Peyer's patch (tissue), 4 donors: ENCODE results near the gene KRT32.

Experiments
- POLR2A ChIP-seq, 2 donors: fragments of 450-650 bp; IDR thresholded peaks; one replicate each; pipeline ENCODE4 v1.5.1; 2017; ENCODE audit warnings: antibody characterized with exemption in 2 of 2, mild to moderate bottlenecking in 2 of 2, moderate library complexity in 2 of 2
- TF ChIP-seq, protein P1 (sequence below), 6 experiments: fragments of 450-650 bp in 4 of 6; fragments of 200-600 bp in 2 of 6; sonication (generic) in 1 of 6; IDR thresholded peaks; one replicate each; pipeline ENCODE4 v1.5.1; 2017 to 2019; ENCODE audit warnings: antibody characterized with exemption in 6 of 6, mild to moderate bottlenecking in 3 of 6, moderate library complexity in 1 of 6

DNA sequence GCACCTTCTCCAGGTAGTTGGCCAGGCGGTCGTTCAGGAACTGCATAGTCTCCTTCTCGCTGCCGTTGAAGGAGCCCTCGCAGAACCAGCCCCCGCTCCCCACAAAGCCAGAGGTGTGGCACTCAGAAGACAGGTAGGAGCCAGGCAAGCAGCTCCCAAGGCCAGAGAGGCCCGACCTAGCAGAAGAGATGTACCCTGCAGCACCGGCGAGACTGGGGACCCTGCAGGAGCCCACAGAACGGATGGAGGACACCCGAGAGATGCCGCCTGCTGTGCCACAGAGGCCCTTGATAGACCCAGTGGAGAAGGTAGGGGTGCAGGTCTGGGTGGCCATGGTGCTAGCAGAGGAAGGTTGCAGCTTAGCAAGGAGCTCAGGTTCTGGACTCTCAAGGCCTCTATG lies 22.3 kb upstream of the KRT32 start, which contains the start of gene KRT36:
- TF ChIP-seq, protein P1, sequence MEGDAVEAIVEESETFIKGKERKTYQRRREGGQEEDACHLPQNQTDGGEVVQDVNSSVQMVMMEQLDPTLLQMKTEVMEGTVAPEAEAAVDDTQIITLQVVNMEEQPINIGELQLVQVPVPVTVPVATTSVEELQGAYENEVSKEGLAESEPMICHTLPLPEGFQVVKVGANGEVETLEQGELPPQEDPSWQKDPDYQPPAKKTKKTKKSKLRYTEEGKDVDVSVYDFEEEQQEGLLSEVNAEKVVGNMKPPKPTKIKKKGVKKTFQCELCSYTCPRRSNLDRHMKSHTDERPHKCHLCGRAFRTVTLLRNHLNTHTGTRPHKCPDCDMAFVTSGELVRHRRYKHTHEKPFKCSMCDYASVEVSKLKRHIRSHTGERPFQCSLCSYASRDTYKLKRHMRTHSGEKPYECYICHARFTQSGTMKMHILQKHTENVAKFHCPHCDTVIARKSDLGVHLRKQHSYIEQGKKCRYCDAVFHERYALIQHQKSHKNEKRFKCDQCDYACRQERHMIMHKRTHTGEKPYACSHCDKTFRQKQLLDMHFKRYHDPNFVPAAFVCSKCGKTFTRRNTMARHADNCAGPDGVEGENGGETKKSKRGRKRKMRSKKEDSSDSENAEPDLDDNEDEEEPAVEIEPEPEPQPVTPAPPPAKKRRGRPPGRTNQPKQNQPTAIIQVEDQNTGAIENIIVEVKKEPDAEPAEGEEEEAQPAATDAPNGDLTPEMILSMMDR (IDR thresholded peaks at IDR 0.05) = no peak
- no peak for TF ChIP-seq POLR2A (IDR thresholded peaks at IDR 0.05)
